ENCODE results near the gene CD99L2.

CD99L2 gene

DNA sequence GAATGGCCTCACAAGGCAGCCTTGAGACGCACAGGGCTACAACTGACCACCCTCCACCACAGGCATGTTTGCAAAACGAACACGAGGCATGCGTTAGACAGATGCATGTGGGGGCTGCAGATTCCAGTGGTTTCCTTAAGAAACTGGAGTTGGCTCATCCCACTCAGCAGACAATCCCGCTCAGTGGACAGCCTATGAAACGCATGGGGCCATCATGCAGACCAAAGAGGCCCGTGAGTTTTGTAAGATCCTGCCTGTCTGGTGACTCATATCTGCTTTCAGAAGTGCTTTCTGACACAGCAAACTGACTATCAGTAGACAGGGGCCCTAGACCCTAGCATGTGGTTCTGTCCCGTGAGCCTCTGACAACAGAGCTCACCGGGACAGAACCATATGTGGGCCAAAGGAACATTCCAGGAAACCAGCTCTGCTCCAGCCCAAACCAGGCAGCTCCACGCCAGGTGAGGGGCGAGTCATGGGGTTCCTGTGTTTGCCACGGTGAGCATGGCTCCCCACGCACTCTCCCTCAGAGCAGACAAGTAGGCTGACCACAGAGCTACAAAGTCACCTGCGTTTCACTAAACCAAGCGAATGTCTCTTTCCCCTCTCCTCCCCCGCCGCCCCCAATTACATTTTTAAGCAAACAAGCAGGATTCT lies 130.9 kb downstream of the CD99L2 start:
- no peaks in the 10 kb centered on the region for H3K36me3 ChIP-seq (ENCODE audit: control insufficient read depth, low read length)
- no peak overlapping the region for H3K4me2 ChIP-seq (ENCODE audit: low read length)
- H3K4me1 ChIP-seq (ENCODE audit: control insufficient read depth, low read length): no peaks in the 10 kb centered on the region
- H3F3A ChIP-seq (ENCODE audit: control insufficient read depth, insufficient read depth): no peaks in the 10 kb centered on the region
- no peaks in the 10 kb centered on the region for H4K20me1 ChIP-seq (ENCODE audit: control insufficient read depth, insufficient read depth, low read depth, low read length)
- no peaks in the 10 kb centered on the region for H3K9me2 ChIP-seq (replicated peaks; ENCODE audit: control insufficient read depth, low read length)
- H3K4me3 ChIP-seq (ENCODE audit: low read length): no peak overlapping the region
- H3K27ac ChIP-seq (ENCODE audit: low read depth, low read length): no peak overlapping the region
- H3K9me3 ChIP-seq (ENCODE audit: control insufficient read depth, insufficient read depth, low read length): no peaks in the 10 kb centered on the region
- H3K27me3 ChIP-seq (ENCODE audit: control insufficient read depth, low read length): no peaks in the 10 kb centered on the region
- no peaks in the 10 kb centered on the region for H3K79me2 ChIP-seq (ENCODE audit: control insufficient read depth, low read length)
- TF ChIP-seq EZH2phosphoT487 (IDR thresholded peaks at IDR 0.05; ENCODE audit: borderline replicate concordance, low read length): no peak
- no peak for TF ChIP-seq CTCF (IDR thresholded peaks at IDR 0.05; ENCODE audit: low read depth, low read length, poor library complexity, severe bottlenecking)

DNA sequence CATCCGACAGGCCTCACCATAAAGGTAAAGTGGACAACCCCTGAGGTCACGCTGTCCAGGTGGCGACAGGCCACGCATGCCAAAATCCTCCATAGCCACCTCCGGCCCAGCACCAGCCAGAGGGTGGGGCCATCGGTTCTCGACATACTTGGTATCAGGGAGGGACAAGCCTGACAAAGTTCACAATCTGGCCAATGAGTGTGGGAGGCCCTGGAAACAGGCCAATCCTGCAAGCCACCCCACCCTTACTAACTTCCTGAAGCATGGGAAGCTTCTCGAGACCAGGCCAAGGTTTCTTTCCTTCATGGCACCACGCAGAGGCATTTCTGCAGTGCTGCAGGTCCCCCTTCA lies 131.4 kb downstream of the CD99L2 start:
- Histone ChIP-seq H3K4me1 (ENCODE audit: control insufficient read depth, low read length) (no peaks in the 10 kb centered on the region), H3K27ac (ENCODE audit: low read depth, low read length) (no peak overlapping the region), H4K20me1 (ENCODE audit: control insufficient read depth, insufficient read depth, low read depth, low read length) (no peaks in the 10 kb centered on the region), H3K4me3 (ENCODE audit: low read length) (no peak overlapping the region), H3K9me2 (replicated peaks; ENCODE audit: control insufficient read depth, low read length) (no peaks in the 10 kb centered on the region), H3F3A (ENCODE audit: control insufficient read depth, insufficient read depth) (no peaks in the 10 kb centered on the region), H3K27me3 (ENCODE audit: control insufficient read depth, low read length) (no peaks in the 10 kb centered on the region), H3K9me3 (ENCODE audit: control insufficient read depth, insufficient read depth, low read length) (no peaks in the 10 kb centered on the region), H3K36me3 (ENCODE audit: control insufficient read depth, low read length) (no peaks in the 10 kb centered on the region), H3K4me2 (ENCODE audit: low read length) (no peak overlapping the region), H3K79me2 (ENCODE audit: control insufficient read depth, low read length) (no peaks in the 10 kb centered on the region)
- no peak for TF ChIP-seq EZH2phosphoT487 (IDR thresholded peaks at IDR 0.05; ENCODE audit: borderline replicate concordance, low read length)

- H3K79me2 ChIP-seq (ENCODE audit: control insufficient read depth, low read length): no peaks in the 10 kb centered on the region
- no peak overlapping the region for H3K4me2 ChIP-seq (ENCODE audit: low read length)
- H3K4me3 ChIP-seq (ENCODE audit: low read length): no peak overlapping the region
- no peaks in the 10 kb centered on the region for H3K9me2 ChIP-seq (replicated peaks; ENCODE audit: control insufficient read depth, low read length)
- H4K20me1 ChIP-seq (ENCODE audit: control insufficient read depth, insufficient read depth, low read depth, low read length): no peaks in the 10 kb centered on the region
- H3K4me1 ChIP-seq (ENCODE audit: control insufficient read depth, low read length): no peaks in the 10 kb centered on the region
- no peaks in the 10 kb centered on the region for H3K36me3 ChIP-seq (ENCODE audit: control insufficient read depth, low read length)
- no peak for TF ChIP-seq EZH2phosphoT487 (IDR thresholded peaks at IDR 0.05; ENCODE audit: borderline replicate concordance, low read length)
- TF ChIP-seq CTCF (IDR thresholded peaks at IDR 0.05; ENCODE audit: low read depth, low read length, poor library complexity, severe bottlenecking): peak; percentile 31
- no peaks in the 10 kb centered on the region for H3F3A ChIP-seq (ENCODE audit: control insufficient read depth, insufficient read depth)
- H3K27ac ChIP-seq (ENCODE audit: low read depth, low read length): no peak overlapping the region
- H3K9me3 ChIP-seq (ENCODE audit: control insufficient read depth, insufficient read depth, low read length): no peaks in the 10 kb centered on the region
- H3K27me3 ChIP-seq (ENCODE audit: control insufficient read depth, low read length): no peaks in the 10 kb centered on the region
Observed at GRCh38 chrX:150766351-150767044, 132.0 kb downstream of the CD99L2 start.

- TF ChIP-seq CTCF (IDR thresholded peaks at IDR 0.05; ENCODE audit: low read depth, low read length, poor library complexity, severe bottlenecking) (no peak), EZH2phosphoT487 (IDR thresholded peaks at IDR 0.05; ENCODE audit: borderline replicate concordance, low read length) (no peak)
- Histone ChIP-seq H3K4me3 (ENCODE audit: low read length) (no peak overlapping the region), H3K27me3 (ENCODE audit: control insufficient read depth, low read length) (no peaks in the 10 kb centered on the region), H3F3A (ENCODE audit: control insufficient read depth, insufficient read depth) (no peaks in the 10 kb centered on the region), H4K20me1 (ENCODE audit: control insufficient read depth, insufficient read depth, low read depth, low read length) (no peaks in the 10 kb centered on the region), H3K9me3 (ENCODE audit: control insufficient read depth, insufficient read depth, low read length) (no peaks in the 10 kb centered on the region), H3K4me2 (ENCODE audit: low read length) (no peak overlapping the region), H3K27ac (ENCODE audit: low read depth, low read length) (no peak overlapping the region), H3K9me2 (replicated peaks; ENCODE audit: control insufficient read depth, low read length) (no peaks in the 10 kb centered on the region), H3K4me1 (ENCODE audit: control insufficient read depth, low read length) (no peaks in the 10 kb centered on the region), H3K79me2 (ENCODE audit: control insufficient read depth, low read length) (no peaks in the 10 kb centered on the region), H3K36me3 (ENCODE audit: control insufficient read depth, low read length) (no peaks in the 10 kb centered on the region)
Observed at GRCh38 chrX:150765782-150766350, 132.6 kb downstream of the CD99L2 start.
